Parathyroid adenoma (tissue), 2 donors: ENCODE measurements around the gene BLOC1S4.

Source experiments
- H2AFZ ChIP-seq: fragments of 300-600 bp; sonication (generic); one replicate; pipeline ENCODE4 v1.7.0; 2017; ENCODE audit warnings: antibody characterized with exemption, mild to moderate bottlenecking
- H3K27ac ChIP-seq: fragments of 300-600 bp; sonication (generic); one replicate; pipeline ENCODE4 v1.7.0; 2017
- H3K27me3 ChIP-seq: fragments of 300-600 bp; sonication (generic); one replicate; pipeline ENCODE4 v1.7.0; 2017; ENCODE audit warnings: low read length; ENCODE audit not compliant: control insufficient read depth, insufficient read depth
- H3K36me3 ChIP-seq: fragments of 300-600 bp; sonication (generic); one replicate; pipeline ENCODE4 v1.7.0; 2017; ENCODE audit warnings: low read length; ENCODE audit not compliant: control insufficient read depth, insufficient read depth
- H3K4me1 ChIP-seq: fragments of 300-600 bp; sonication (generic); one replicate; pipeline ENCODE4 v1.7.0; 2017; ENCODE audit warnings: control low read depth
- H3K4me2 ChIP-seq: fragments of 300-600 bp; sonication (generic); one replicate; pipeline ENCODE4 v1.7.0; 2017; ENCODE audit warnings: low read length
- H3K4me3 ChIP-seq: fragments of 300-600 bp; sonication (generic); one replicate; pipeline ENCODE4 v1.7.0; 2017; ENCODE audit warnings: low read depth, low read length
- H3K79me2 ChIP-seq: fragments of 300-600 bp; sonication (generic); one replicate; pipeline ENCODE4 v1.7.0; 2017; ENCODE audit warnings: control low read depth
- H3K9ac ChIP-seq: fragments of 300-600 bp; sonication (generic); one replicate; pipeline ENCODE4 v1.7.0; 2017; ENCODE audit warnings: mild to moderate bottlenecking
- H3K9me3 ChIP-seq: fragments of 300-600 bp; sonication (generic); one replicate; pipeline ENCODE4 v1.7.0; 2017; ENCODE audit warnings: low read length; ENCODE audit not compliant: control insufficient read depth
- TF ChIP-seq, protein P1 (sequence below): fragments of 300-600 bp; sonication (generic); IDR thresholded peaks from one replicate; pipeline ENCODE4 v1.7.0; 2017; ENCODE audit warnings: antibody characterized with exemption, mild to moderate bottlenecking
- donor health status: primary hyperparathyroidism.

Gene BLOC1S4

DNA sequence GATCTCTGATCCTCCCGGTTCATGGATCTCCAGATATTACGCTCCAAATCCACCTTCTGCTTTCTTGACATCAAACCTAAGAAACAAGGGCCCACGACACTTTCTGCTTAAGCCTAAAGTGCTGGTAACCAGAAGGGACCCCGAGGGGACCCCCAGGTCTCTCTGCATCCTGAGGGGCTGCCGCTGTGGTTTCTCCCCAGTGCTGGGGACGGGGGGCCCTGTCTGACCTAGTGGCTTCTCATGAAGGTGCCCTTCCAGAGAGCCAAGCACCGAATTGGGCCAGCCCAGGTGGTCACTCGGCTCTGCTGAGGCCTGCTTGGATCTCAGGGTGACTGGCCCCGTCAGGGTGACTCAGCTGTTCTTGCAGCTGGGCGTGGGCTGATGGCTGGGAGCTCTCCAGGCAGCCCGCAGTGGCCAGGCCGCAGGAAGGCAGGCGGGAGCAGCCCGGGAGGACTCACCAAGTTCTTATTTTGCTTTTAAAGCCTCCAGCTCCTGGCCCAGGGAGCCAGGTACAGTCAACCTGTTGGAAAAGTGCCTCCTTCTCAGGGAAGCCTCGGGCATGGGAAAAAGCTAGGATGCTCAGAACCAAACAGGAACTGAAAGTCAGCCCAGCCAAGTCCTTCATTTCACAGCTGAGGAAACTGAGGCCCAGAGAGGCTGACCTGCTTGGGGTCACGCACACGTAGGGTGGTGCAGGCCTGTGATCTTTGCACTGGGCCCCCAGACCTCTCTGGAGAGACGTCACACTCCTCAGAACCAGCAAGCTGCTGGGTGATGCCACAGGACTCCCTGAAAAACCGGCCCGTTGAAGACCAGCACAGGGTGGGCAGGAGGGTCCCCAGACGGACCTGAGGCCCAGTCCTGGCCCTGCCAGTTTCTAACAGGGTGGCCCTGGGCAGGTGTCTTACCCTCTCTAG lies 16.7 kb downstream of the BLOC1S4 start:
- H3K27ac ChIP-seq, result no peak overlapping the region

GRCh38 chr4:6733358-6734164 lies 17.6 kb downstream of the BLOC1S4 start:
- Histone ChIP-seq H3K27me3 (no peaks in the 10 kb centered on the region), H3K9ac (no peak overlapping the region), H3K79me2 (no peaks in the 10 kb centered on the region), H2AFZ (no peak overlapping the region), H3K4me3 (no peak overlapping the region), H3K27ac (no peak overlapping the region), H3K36me3 (no peaks in the 10 kb centered on the region), H3K4me2 (no peak overlapping the region), H3K4me1 (no peaks in the 10 kb centered on the region), H3K9me3 (no peaks in the 10 kb centered on the region)
- TF ChIP-seq, protein P1, sequence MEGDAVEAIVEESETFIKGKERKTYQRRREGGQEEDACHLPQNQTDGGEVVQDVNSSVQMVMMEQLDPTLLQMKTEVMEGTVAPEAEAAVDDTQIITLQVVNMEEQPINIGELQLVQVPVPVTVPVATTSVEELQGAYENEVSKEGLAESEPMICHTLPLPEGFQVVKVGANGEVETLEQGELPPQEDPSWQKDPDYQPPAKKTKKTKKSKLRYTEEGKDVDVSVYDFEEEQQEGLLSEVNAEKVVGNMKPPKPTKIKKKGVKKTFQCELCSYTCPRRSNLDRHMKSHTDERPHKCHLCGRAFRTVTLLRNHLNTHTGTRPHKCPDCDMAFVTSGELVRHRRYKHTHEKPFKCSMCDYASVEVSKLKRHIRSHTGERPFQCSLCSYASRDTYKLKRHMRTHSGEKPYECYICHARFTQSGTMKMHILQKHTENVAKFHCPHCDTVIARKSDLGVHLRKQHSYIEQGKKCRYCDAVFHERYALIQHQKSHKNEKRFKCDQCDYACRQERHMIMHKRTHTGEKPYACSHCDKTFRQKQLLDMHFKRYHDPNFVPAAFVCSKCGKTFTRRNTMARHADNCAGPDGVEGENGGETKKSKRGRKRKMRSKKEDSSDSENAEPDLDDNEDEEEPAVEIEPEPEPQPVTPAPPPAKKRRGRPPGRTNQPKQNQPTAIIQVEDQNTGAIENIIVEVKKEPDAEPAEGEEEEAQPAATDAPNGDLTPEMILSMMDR, result no peak

More for the DNA sequence above, 16.7 kb downstream of the BLOC1S4 start:
- Histone ChIP-seq H3K79me2 (no peaks in the 10 kb centered on the region), H3K9ac (no peak overlapping the region), H2AFZ (no peak overlapping the region), H3K4me1 (no peaks in the 10 kb centered on the region), H3K4me3 (no peak overlapping the region), H3K4me2 (no peak overlapping the region), H3K9me3 (no peaks in the 10 kb centered on the region), H3K27me3 (no peaks in the 10 kb centered on the region), H3K36me3 (no peaks in the 10 kb centered on the region)
- TF ChIP-seq, protein P1, result no peak

GRCh38 chr4:6734165-6734786 lies 18.3 kb downstream of the BLOC1S4 start:
- H3K4me2 ChIP-seq, result no peak overlapping the region
- no peaks in the 10 kb centered on the region for H3K9me3 ChIP-seq
- H3K36me3 ChIP-seq, result no peaks in the 10 kb centered on the region
- H3K4me3 ChIP-seq, result no peak overlapping the region
- no peak overlapping the region for H3K27ac ChIP-seq
- no peaks in the 10 kb centered on the region for H3K27me3 ChIP-seq
- no peaks in the 10 kb centered on the region for H3K4me1 ChIP-seq
- no peak overlapping the region for H3K9ac ChIP-seq
- no peaks in the 10 kb centered on the region for H3K79me2 ChIP-seq
- no peak overlapping the region for H2AFZ ChIP-seq
- TF ChIP-seq, protein P1, result no peak

DNA sequence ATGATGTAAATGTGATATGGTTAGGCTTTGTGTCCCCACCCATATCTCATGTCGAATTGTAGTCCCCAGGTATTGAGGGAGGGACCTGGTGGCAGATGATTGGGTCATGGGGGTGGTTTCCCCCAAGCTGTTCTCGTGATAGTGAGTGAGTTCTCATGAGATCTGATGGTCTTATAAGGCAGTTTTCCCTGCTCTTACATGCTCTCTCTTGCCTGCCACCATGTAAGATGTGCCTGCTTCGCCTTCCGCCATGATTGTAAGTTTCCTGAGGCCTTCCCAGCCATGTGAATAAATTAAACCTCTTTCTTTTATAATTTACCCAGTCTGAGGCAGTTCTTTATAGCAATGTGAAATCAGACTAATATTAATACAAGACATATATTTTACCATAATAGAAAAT lies 23.9 kb downstream of the BLOC1S4 start:
- TF ChIP-seq, protein P1, result no peak
- H3K36me3 ChIP-seq, result no peaks in the 10 kb centered on the region
- H3K27me3 ChIP-seq, result no peaks in the 10 kb centered on the region
- no peak overlapping the region for H3K9ac ChIP-seq
- H3K4me3 ChIP-seq, result no peak overlapping the region
- no peaks in the 10 kb centered on the region for H3K9me3 ChIP-seq
- no peak overlapping the region for H2AFZ ChIP-seq
- no peaks in the 10 kb centered on the region for H3K4me1 ChIP-seq
- H3K4me2 ChIP-seq, result no peak overlapping the region
- H3K27ac ChIP-seq, result no peak overlapping the region
- H3K79me2 ChIP-seq, result no peaks in the 10 kb centered on the region
